NT2/D1 (cell line): ENCODE measurements around the gene UBE2A.

Source experiments
- SUZ12 ChIP-seq: IDR thresholded peaks from 2 replicates; pipeline ENCODE4 v1.6.1; 2011; ENCODE audit not compliant: insufficient read length, insufficient read depth; ENCODE audit errors: extremely low read depth
- YY1 ChIP-seq: IDR thresholded peaks from 2 replicates; pipeline ENCODE4 v1.6.1; 2011; ENCODE audit not compliant: insufficient read length, insufficient read depth
- ZNF274 ChIP-seq: IDR thresholded peaks from 2 replicates; pipeline ENCODE4 v1.6.1; 2011; ENCODE audit warnings: mild to moderate bottlenecking, low read depth, low read length

GRCh38 chrX:119570351-119570835, 4.0 kb upstream of the UBE2A start:
- TF ChIP-seq YY1 (no peak), SUZ12 (no peak), ZNF274 (no peak)
